KOPT-K1 (cell line): ENCODE measurements around the gene TMEM156.
"Not testable (repeated sequence)": the region's sequence is repeated elsewhere in the genome, so short reads cannot be mapped to it uniquely, and the experiment has no call there.

Source experiments
- H3K27ac ChIP-seq: fragments of 200-600 bp; sonication (generic); 2 replicates; pipeline ENCODE4 v1.5.1; 2016; ENCODE audit warnings: antibody characterized with exemption, mild to moderate bottlenecking, low read depth, low read length; ENCODE audit not compliant: poor library complexity, severe bottlenecking
- H3K36me3 ChIP-seq: fragments of 200-600 bp; sonication (generic); 2 replicates; pipeline ENCODE4 v1.5.1; 2017; ENCODE audit warnings: antibody characterized with exemption, mild to moderate bottlenecking, low read length, moderate library complexity; ENCODE audit not compliant: insufficient read depth
- H3K9me3 ChIP-seq: fragments of 200-600 bp; sonication (generic); 2 replicates; pipeline ENCODE4 v1.5.1; 2017; ENCODE audit warnings: antibody characterized with exemption, low read length, mild to moderate bottlenecking; ENCODE audit not compliant: insufficient read depth, poor library complexity, severe bottlenecking

The TMEM156 gene

GRCh38 chr4:39048311-39048710, 16.1 kb upstream of the TMEM156 start:
- no peak overlapping the region for H3K27ac ChIP-seq
- no peaks in the 10 kb centered on the region for H3K36me3 ChIP-seq
- no peaks in the 10 kb centered on the region for H3K9me3 ChIP-seq

DNA sequence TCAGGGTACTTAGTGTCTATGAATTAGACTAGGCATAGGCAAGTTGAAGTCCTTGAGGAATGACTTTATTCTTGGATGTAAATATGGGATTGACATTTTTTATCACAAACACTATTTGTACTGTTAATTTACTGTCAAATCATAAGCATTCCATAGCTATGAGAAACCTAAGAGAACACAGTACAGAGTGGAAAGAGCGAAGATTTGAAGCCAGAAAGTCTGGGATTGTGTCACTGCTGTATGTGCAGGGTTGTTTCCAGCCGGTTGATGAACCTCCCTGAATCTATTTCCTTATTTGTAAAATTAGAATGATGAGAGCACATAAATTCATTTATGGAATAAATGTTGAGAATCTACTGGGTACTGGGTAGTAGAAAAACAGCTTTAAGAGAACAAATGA, 15.5 kb upstream of the TMEM156 start:
- H3K36me3 ChIP-seq = no peaks in the 10 kb centered on the region
- H3K27ac ChIP-seq = no peak overlapping the region
- no peaks in the 10 kb centered on the region for H3K9me3 ChIP-seq

GRCh38 chr4:39046249-39046648, 14.0 kb upstream of the TMEM156 start:
- H3K36me3 ChIP-seq = no peaks in the 10 kb centered on the region
- H3K27ac ChIP-seq = no peak overlapping the region
- no peaks in the 10 kb centered on the region for H3K9me3 ChIP-seq

DNA sequence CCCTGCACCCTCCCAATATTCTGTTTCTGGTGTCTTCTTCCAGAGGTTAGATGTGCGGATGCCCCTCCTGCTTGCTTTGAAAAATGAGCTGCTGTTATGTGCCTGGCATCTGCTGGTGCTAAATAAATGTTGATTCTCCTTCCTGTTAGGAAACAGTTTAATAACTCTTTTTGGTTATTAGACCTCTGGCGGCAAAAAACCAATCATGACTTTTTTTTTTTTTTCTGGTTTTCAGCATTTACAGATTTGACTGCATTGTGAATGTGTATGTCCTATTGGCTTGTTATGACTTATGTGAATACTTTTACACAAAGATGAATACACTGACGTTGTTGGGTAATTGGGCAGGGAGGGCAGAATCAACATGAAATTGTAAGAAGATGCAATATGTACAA, 13.6 kb upstream of the TMEM156 start:
- Histone ChIP-seq H3K36me3 (no peaks in the 10 kb centered on the region), H3K9me3 (no peaks in the 10 kb centered on the region), H3K27ac (no peak overlapping the region)

GRCh38 chr4:39044956-39045826, 13.0 kb upstream of the TMEM156 start:
- Histone ChIP-seq H3K36me3 (no peaks in the 10 kb centered on the region), H3K27ac (peak overlapping the region; percentile 49), H3K9me3 (no peaks in the 10 kb centered on the region)

- Histone ChIP-seq H3K9me3 (no peaks in the 10 kb centered on the region), H3K36me3 (no peaks in the 10 kb centered on the region), H3K27ac (peak overlapping the region; percentile 49)
Observed at GRCh38 chr4:39044364-39044955, 12.3 kb upstream of the TMEM156 start.

GRCh38 chr4:39043861-39044363, 11.7 kb upstream of the TMEM156 start:
- H3K9me3 ChIP-seq = no peaks in the 10 kb centered on the region
- H3K27ac ChIP-seq = peak overlapping the region; percentile 49
- no peaks in the 10 kb centered on the region for H3K36me3 ChIP-seq

DNA sequence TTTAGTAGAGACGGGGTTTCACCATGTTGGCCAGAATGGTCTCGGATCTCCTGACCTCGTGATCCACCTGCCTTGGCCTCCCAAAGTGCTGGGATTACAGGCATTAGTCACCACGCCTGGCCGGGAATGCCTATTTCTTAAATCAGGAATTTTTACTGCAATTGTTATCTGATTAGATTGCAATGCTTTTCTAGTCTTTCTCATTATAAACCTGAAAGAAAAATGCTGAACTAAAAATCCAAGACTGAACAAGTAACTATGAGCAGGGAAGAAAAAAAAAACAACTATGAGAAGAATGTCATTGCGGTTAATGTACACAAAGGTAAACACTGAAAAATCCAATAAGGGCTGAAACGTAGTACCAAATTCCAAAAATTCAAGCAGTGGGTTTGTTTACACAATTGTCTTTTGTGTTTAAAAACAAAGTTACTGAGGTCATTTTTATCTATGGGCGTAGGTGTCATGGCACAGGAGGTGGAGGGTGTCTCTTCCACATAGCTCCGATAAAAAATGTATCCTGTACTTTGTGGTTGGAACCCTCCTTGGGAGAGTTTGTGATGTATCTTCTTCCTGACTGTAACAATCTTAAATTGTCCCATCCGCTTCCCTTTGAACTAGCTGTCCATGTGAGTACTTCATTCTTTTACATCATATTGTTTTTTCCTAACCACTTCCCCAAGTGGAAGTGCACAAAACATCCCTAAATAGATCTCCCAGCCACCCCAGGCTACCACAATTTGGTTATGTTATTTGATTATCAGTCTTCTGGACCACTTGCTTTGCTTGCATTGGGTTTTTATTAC, 11.1 kb upstream of the TMEM156 start:
- Histone ChIP-seq H3K36me3 (no peaks in the 10 kb centered on the region), H3K9me3 (no peaks in the 10 kb centered on the region), H3K27ac (peak overlapping the region; percentile 49)

DNA sequence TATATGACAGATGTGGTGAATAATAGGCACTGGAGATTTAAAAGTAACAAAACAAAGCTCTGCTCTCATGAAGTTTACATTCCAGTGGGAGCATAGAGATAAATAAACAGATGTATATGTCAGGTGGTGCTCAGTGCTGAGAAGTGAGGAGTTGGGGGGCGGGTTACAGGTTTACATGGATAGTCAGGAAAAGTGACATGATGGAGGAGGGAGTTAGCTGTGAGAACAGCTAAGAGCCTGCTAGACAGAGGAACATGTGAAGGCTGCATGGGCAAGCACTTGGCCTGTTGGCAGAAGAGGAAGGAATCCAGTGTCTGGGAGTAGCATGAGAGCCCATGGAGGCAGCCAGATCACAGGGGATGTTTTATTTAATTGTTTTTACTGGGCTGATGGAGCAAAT, 10.2 kb upstream of the TMEM156 start:
- no peak overlapping the region for H3K27ac ChIP-seq
- H3K36me3 ChIP-seq = no peaks in the 10 kb centered on the region
- no peaks in the 10 kb centered on the region for H3K9me3 ChIP-seq

DNA sequence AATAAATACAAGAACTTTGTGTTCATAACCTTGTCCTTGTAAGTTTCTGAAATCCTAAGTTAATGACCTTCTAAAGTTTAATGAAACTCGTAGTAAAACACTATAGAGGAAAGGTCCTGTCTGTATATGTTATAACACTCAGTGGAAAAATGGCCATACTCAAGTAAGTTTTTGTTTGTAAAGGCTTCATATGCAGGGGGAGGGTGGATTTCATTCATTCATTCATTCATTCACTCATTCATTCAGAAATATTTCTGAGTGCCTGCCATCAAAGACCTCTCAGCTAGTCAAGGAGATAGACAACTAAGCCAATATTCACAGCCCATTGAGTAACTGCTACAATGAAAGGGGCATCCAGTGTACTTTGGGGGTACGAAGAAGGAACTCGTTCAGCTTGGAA, 6.9 kb upstream of the TMEM156 start:
- Histone ChIP-seq H3K36me3 (no peaks in the 10 kb centered on the region), H3K27ac (no peak overlapping the region), H3K9me3 (no peaks in the 10 kb centered on the region)

DNA sequence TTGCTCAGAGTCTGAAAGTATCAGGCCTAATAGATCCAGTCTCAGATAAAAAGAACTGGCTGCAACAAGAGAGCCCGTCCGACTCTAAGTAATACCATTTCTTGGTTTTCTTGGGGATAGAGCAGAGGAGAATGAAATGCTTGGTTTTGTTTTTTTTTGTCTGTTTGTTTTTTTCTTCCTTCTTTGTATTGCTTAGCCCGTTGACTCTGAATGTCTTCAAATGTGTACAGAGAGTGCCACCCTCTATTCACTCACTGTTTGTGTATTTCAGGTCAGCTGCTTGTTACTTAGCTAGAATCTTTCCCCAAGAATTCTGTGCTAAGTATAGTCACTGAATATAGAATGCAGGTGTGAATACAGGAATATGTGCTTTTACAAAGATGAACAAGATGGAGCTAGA, 5.7 kb upstream of the TMEM156 start:
- no peak overlapping the region for H3K27ac ChIP-seq
- no peaks in the 10 kb centered on the region for H3K36me3 ChIP-seq
- no peaks in the 10 kb centered on the region for H3K9me3 ChIP-seq

DNA sequence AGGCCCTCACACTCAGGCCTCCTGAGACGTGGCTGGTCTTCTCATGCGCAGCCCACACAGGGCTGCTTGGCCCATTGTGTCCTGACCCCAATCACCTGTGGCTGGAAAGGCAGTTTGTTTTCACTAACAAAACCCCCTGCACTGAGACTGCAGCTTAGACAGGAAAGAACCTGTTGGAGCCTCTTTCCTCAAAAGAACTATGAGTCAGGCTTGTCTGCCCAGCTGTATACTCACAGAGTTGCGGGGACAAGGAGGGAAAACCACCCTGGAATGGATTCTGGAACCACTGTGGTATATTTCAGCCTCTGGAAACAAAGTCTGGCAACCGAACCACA, 5.2 kb upstream of the TMEM156 start:
- Histone ChIP-seq H3K9me3 (no peaks in the 10 kb centered on the region), H3K36me3 (no peaks in the 10 kb centered on the region), H3K27ac (no peak overlapping the region)

DNA sequence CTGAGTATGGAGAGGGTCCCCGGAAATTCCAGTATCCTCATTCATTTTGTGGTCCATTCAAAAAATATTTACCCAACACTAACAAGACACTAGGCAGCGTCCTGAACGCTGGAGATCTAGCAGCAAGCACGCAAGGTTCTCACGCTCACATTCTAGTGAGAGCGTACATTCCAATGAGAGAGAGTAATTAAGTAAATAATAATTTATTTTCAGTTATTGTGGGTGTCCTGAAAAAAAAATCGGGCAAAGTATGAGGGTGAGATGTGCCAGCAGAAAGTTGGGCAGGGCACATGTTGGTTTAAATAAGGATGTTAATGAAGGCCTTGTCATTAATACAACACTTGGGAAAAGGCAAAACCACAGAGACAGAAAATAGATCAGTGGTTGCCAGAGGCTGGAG, 4.0 kb upstream of the TMEM156 start:
- H3K27ac ChIP-seq = no peak overlapping the region
- H3K9me3 ChIP-seq = no peaks in the 10 kb centered on the region
- H3K36me3 ChIP-seq = no peaks in the 10 kb centered on the region

DNA sequence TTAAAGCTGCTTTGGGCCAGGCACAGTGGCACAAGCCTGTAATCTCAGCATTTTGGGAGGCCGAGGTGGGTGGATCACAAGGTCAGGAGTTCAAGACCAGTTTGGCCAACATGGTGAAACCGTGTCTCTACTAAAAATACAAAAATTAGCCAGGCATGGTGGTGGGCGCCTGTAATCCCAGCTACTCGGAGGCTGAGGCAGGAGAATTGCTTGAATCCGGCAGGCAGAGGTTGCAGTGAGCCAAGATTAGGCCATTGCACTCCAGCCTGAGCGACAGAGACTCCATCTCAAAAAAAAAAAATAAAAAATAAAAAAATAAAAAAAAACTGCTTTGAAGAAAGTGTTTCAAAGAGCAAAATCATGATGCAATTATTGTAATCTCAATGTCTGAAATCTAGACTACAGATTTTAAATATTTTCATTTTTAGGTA, 604 bp downstream of the TMEM156 start:
- not testable (repeated sequence) for H3K9me3 ChIP-seq, H3K36me3 ChIP-seq
- H3K27ac ChIP-seq = peak overlapping the region; percentile 63

- Histone ChIP-seq H3K27ac (peak overlapping the region; percentile 63), H3K9me3 (no peaks in the 10 kb centered on the region), H3K36me3 (no peaks in the 10 kb centered on the region)
Observed at GRCh38 chr4:39030725-39031124, 1.5 kb downstream of the TMEM156 start.
